GM12878 (cell line): ENCODE results near the gene MEGF11.

Source experiments
- ESRRA ChIP-seq: IDR thresholded peaks from 2 replicates; pipeline ENCODE4 v1.6.1; 2012; ENCODE audit warnings: mild to moderate bottlenecking, low read length, improper control_type of control experiment
- EZH2 ChIP-seq: IDR thresholded peaks from 2 replicates; pipeline ENCODE4 v1.6.1; 2012; ENCODE audit warnings: low read depth, mild to moderate bottlenecking, control low read depth, inconsistent platforms, low read length, borderline replicate concordance; ENCODE audit not compliant: control insufficient read depth
- HDAC6 ChIP-seq: fragments of 200-600 bp; sonication (generic); IDR thresholded peaks from one replicate; pipeline ENCODE4 v1.8.0; 2017; ENCODE audit warnings: antibody characterized with exemption; ENCODE audit not compliant: unreplicated experiment
- SREBF2 ChIP-seq: IDR thresholded peaks from 2 replicates; pipeline ENCODE4 v1.6.1; 2012; ENCODE audit warnings: mild to moderate bottlenecking, low read length
- TF ChIP-seq, protein P1 (sequence below), 3 experiments: IDR thresholded peaks in 2 of 3; conservative IDR thresholded peaks in 1 of 3; 2 replicates each; pipeline ENCODE4 v1.5.1; 2011; ENCODE audit warnings: low read depth in 3 of 3, low read length in 3 of 3, mild to moderate bottlenecking in 3 of 3, control low read depth in 2 of 3, moderate library complexity in 2 of 3, inconsistent platforms in 1 of 3, mixed read lengths in 1 of 3; ENCODE audit not compliant: control insufficient read depth in 2 of 3, insufficient read depth in 1 of 3; ENCODE audit errors: extremely low read depth in 1 of 3

- TF ChIP-seq SREBF2 (no peak), ESRRA (no peak), EZH2 (no peak), HDAC6 (no peak)
- TF ChIP-seq, protein P1, sequence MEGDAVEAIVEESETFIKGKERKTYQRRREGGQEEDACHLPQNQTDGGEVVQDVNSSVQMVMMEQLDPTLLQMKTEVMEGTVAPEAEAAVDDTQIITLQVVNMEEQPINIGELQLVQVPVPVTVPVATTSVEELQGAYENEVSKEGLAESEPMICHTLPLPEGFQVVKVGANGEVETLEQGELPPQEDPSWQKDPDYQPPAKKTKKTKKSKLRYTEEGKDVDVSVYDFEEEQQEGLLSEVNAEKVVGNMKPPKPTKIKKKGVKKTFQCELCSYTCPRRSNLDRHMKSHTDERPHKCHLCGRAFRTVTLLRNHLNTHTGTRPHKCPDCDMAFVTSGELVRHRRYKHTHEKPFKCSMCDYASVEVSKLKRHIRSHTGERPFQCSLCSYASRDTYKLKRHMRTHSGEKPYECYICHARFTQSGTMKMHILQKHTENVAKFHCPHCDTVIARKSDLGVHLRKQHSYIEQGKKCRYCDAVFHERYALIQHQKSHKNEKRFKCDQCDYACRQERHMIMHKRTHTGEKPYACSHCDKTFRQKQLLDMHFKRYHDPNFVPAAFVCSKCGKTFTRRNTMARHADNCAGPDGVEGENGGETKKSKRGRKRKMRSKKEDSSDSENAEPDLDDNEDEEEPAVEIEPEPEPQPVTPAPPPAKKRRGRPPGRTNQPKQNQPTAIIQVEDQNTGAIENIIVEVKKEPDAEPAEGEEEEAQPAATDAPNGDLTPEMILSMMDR (IDR thresholded peaks at IDR 0.05 in 2 of 3, conservative IDR thresholded peaks at IDR 0.05 in 1 of 3; ENCODE audit: control insufficient read depth in 2 of 3, extremely low read depth in 1 of 3, insufficient read depth in 1 of 3, low read depth in 3 of 3, low read length in 3 of 3) = no peak
Observed at GRCh38 chr15:66047321-66048024, 206.1 kb downstream of the MEGF11 start.
